Prostate gland (tissue), 2 donors: Measurements from ENCODE around the gene COMMD8.

ENCODE experiments used
- CTCF ChIP-seq, 4 experiments: fragments of 200-600 bp in 2 of 4; fragments of 450-650 bp in 2 of 4; sonication (generic) in 2 of 4; IDR thresholded peaks; 1 replicate in 3 of 4; 2 replicates in 1 of 4; pipeline ENCODE4 v1.5.1; 2016 to 2019; ENCODE audit warnings: antibody characterized with exemption in 4 of 4, mild to moderate bottlenecking in 2 of 4, moderate library complexity in 2 of 4
- POLR2AphosphoS5 ChIP-seq: sonication (generic); formaldehyde crosslinking; IDR thresholded peaks from one replicate; pipeline ENCODE4 v1.6.1; 2017; ENCODE audit warnings: antibody characterized with exemption

GRCh38 chr4:47425628-47426027, 37.9 kb downstream of the COMMD8 start:
- TF ChIP-seq CTCF (IDR thresholded peaks at IDR 0.05) (no peak), POLR2AphosphoS5 (no peak)
